Muscle layer of duodenum (tissue), 2 donors: ENCODE results near the gene PIK3C2A.

Source experiments
- H3K27ac ChIP-seq: one replicate; pipeline ENCODE4 v1.7.0; 2013; ENCODE audit warnings: mild to moderate bottlenecking, low read length
- H3K27me3 ChIP-seq: one replicate; pipeline ENCODE4 v1.7.0; 2013; ENCODE audit warnings: low read depth, mild to moderate bottlenecking, control low read depth, low read length
- H3K36me3 ChIP-seq, 2 donors: one replicate each; pipeline ENCODE4 v1.7.0; 2013; ENCODE audit warnings: low read length in 2 of 2, control low read depth in 1 of 2, mild to moderate bottlenecking in 1 of 2; ENCODE audit not compliant: insufficient read depth in 2 of 2, control insufficient read depth in 1 of 2
- H3K4me1 ChIP-seq, 2 donors: one replicate each; pipeline ENCODE4 v1.7.0; 2013; ENCODE audit warnings: low read length in 2 of 2, mild to moderate bottlenecking in 2 of 2, control low read depth in 1 of 2, moderate library complexity in 1 of 2; ENCODE audit not compliant: insufficient read depth in 2 of 2, control insufficient read depth in 1 of 2
- H3K4me3 ChIP-seq, 2 donors: one replicate each; pipeline ENCODE4 v1.7.0; 2013; ENCODE audit warnings: low read length in 2 of 2, low read depth in 1 of 2, mild to moderate bottlenecking in 1 of 2
- H3K9me3 ChIP-seq, 2 donors: one replicate each; pipeline ENCODE4 v1.7.0; 2013; ENCODE audit warnings: low read length in 2 of 2, control low read depth in 1 of 2, mild to moderate bottlenecking in 1 of 2; ENCODE audit not compliant: control insufficient read depth in 1 of 2
- donor health status: healthy.

The PIK3C2A gene

GRCh38 chr11:17171343-17171742 is 36.4 kb downstream of the PIK3C2A start:
- Histone ChIP-seq H3K27ac (no peak overlapping the region), H3K36me3 (peaks cover 6 to 10% of the 10 kb centered on the region in 2 donors), H3K4me3 (no peak overlapping the region), H3K27me3 (no peaks in the 10 kb centered on the region), H3K9me3 (no peaks in the 10 kb centered on the region), H3K4me1 (no peaks in the 10 kb centered on the region)

- H3K36me3 ChIP-seq: peaks cover 6 to 10% of the 10 kb centered on the region in 2 donors
- no peak overlapping the region for H3K27ac ChIP-seq
- no peaks in the 10 kb centered on the region for H3K4me1 ChIP-seq
- no peak overlapping the region for H3K4me3 ChIP-seq
- H3K9me3 ChIP-seq: no peaks in the 10 kb centered on the region
- no peaks in the 10 kb centered on the region for H3K27me3 ChIP-seq
Measured at GRCh38 chr11:17169876-17170275, 37.9 kb downstream of the PIK3C2A start.

DNA sequence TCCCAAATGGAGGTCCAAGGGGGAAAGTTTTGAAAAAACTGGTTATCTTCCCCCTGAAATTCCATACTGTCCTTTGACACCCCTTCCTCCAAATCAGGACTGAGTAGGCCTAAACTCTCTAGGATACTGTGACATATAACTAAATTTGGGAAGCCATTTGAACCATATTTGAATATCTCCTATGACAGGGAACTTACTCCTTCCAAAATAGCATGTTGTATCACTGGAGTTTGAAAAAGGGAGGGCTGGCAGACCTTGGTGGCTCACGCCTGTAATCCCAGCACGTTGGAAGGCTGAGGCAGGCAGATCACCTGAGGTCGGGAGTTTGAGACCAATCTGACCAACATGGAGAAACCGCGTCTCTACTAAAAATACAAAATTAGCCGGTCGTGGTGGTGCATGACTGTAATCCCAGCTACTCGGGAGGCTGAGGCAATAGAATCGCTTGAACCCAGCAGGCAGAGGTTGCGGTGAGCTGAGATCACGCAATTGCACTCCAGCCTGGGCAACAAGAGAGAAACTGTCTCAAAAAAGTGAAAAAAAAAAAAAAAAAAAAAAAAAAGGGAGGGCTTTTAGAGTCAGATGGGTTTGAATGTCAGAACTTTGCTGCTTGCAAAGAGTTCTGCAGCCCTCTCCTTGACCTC is 42.4 kb downstream of the PIK3C2A start:
- Histone ChIP-seq H3K4me1 (peaks cover 0 to 7% of the 10 kb centered on the region in 2 donors), H3K27ac (no peak overlapping the region), H3K4me3 (no peak overlapping the region), H3K27me3 (no peaks in the 10 kb centered on the region), H3K9me3 (no peaks in the 10 kb centered on the region), H3K36me3 (peaks cover 6 to 10% of the 10 kb centered on the region in 2 donors)

- Histone ChIP-seq H3K4me3 (no peak overlapping the region), H3K36me3 (peaks cover 6 to 10% of the 10 kb centered on the region in 2 donors), H3K4me1 (peaks cover 4 to 9% of the 10 kb centered on the region in 2 donors), H3K27ac (no peak overlapping the region), H3K9me3 (no peaks in the 10 kb centered on the region), H3K27me3 (no peaks in the 10 kb centered on the region)
Measured at GRCh38 chr11:17164361-17165246, 43.2 kb downstream of the PIK3C2A start.

DNA sequence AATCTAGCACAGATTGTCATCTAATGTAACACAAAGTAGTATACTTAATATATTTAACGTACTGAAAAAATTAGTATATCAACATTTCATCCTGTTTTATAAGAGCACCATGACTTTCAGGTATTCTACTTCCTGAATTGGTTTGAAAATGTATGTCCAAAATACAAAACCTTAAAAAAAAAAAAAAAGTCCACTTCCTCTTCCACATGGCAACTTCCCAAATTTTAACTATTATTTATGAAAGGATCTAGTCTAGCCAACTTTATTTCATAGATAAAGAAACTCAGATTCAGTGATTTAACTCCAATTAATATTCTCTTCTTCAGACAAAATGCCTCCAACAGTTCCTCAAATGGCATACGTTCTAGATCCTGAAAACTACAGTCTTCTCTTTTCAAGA is 44.0 kb downstream of the PIK3C2A start:
- peaks cover 0 to 10% of the 10 kb centered on the region in 2 donors for H3K36me3 ChIP-seq
- H3K9me3 ChIP-seq: no peaks in the 10 kb centered on the region
- H3K27me3 ChIP-seq: no peaks in the 10 kb centered on the region
- H3K4me1 ChIP-seq: peaks cover 8 to 11% of the 10 kb centered on the region in 2 donors
- no peak overlapping the region for H3K27ac ChIP-seq
- H3K4me3 ChIP-seq: no peak overlapping the region

- Histone ChIP-seq H3K36me3 (peaks cover 0 to 5% of the 10 kb centered on the region in 2 donors), H3K4me1 (peaks cover 8 to 11% of the 10 kb centered on the region in 2 donors), H3K4me3 (no peak overlapping the region), H3K27ac (no peak overlapping the region), H3K27me3 (no peaks in the 10 kb centered on the region), H3K9me3 (no peaks in the 10 kb centered on the region)
Measured at GRCh38 chr11:17163291-17163690, 44.5 kb downstream of the PIK3C2A start.

- Histone ChIP-seq H3K4me1 (peaks cover 8 to 11% of the 10 kb centered on the region in 2 donors), H3K9me3 (no peaks in the 10 kb centered on the region), H3K27ac (no peak overlapping the region)
Measured at GRCh38 chr11:17162376-17162775, 45.4 kb downstream of the PIK3C2A start.

GRCh38 chr11:17161515-17161914 is 46.3 kb downstream of the PIK3C2A start:
- H3K27me3 ChIP-seq: no peaks in the 10 kb centered on the region
- H3K36me3 ChIP-seq: no peaks in the 10 kb centered on the region
- peaks cover 8 to 11% of the 10 kb centered on the region in 2 donors for H3K4me1 ChIP-seq
- no peaks in the 10 kb centered on the region for H3K9me3 ChIP-seq
- H3K4me3 ChIP-seq: no peak overlapping the region
- H3K27ac ChIP-seq: no peak overlapping the region

More at GRCh38 chr11:17162376-17162775, 45.4 kb downstream of the PIK3C2A start:
- Histone ChIP-seq H3K36me3 (no peaks in the 10 kb centered on the region), H3K27me3 (no peaks in the 10 kb centered on the region), H3K4me3 (no peak overlapping the region)

GRCh38 chr11:17159441-17159840 is 48.3 kb downstream of the PIK3C2A start:
- Histone ChIP-seq H3K27me3 (no peaks in the 10 kb centered on the region), H3K9me3 (no peaks in the 10 kb centered on the region), H3K4me3 (no peak overlapping the region), H3K27ac (no peak overlapping the region), H3K36me3 (peaks cover 0 to 5% of the 10 kb centered on the region in 2 donors), H3K4me1 (peaks cover 8 to 11% of the 10 kb centered on the region in 2 donors)
